ENCODE measurements around the gene CBARP. TPM values are rescaled to one million over a fixed set of nuclear protein-coding genes. Genes with fewer than 3 reads are reported as not detected.
"Not testable (repeated sequence)": the region's sequence is repeated elsewhere in the genome, so short reads cannot be mapped to it uniquely, and the experiment has no call there.

Gene CBARP
- polyA plus RNA-seq, 1 donor from 2014 or later = 18.2 TPM

- Histone ChIP-seq H4K20me1 (ENCODE audit: insufficient read depth) (peaks cover 11% of the 10 kb centered on the region), H3K9me2 (ENCODE audit: insufficient read depth, low read length) (no peaks in the 10 kb centered on the region), H3K27me3 (ENCODE audit: insufficient read depth, low read depth, low read length) (no peaks in the 10 kb centered on the region), H3K27ac (ENCODE audit: low read length) (no peak overlapping the region), H3K4me2 (ENCODE audit: low read length) (no peak overlapping the region), H3K9ac (ENCODE audit: low read length) (no peak overlapping the region), H3F3A (ENCODE audit: insufficient read depth, low read length, poor library complexity, severe bottlenecking) (no peaks in the 10 kb centered on the region), H3K36me3 (ENCODE audit: insufficient read depth, low read length) (no peaks in the 10 kb centered on the region), H3K4me3 (ENCODE audit: low read length) (no peak overlapping the region), H3K9me3 (ENCODE audit: low read length) (no peaks in the 10 kb centered on the region), H2AFZ (ENCODE audit: low read depth, low read length) (no peak overlapping the region), H3K79me2 (replicated peaks; ENCODE audit: insufficient read depth, low read length) (peaks cover 43% of the 10 kb centered on the region)
- no peak for TF ChIP-seq EP300 (conservative IDR thresholded peaks at IDR 0.05; ENCODE audit: poor library complexity, severe bottlenecking)
- no peak for TF ChIP-seq TAF1 (IDR thresholded peaks at IDR 0.05; ENCODE audit: low read depth)
- TF ChIP-seq REST (IDR thresholded peaks at IDR 0.05; ENCODE audit: borderline replicate concordance) = no peak
- TF ChIP-seq SMC3 (conservative IDR thresholded peaks at IDR 0.05; ENCODE audit: poor library complexity) = no peak
- TF ChIP-seq EZH2 (IDR thresholded peaks at IDR 0.05; ENCODE audit: borderline replicate concordance, insufficient read depth, low read length, poor library complexity, severe bottlenecking) = no peak
- no peak for TF ChIP-seq POLR2AphosphoS5 (IDR thresholded peaks at IDR 0.05)
- no peak for TF ChIP-seq RAD21 (conservative IDR thresholded peaks at IDR 0.05)
- TF ChIP-seq MXI1 (conservative IDR thresholded peaks at IDR 0.05; ENCODE audit: poor library complexity, severe bottlenecking) = no peak
- TF ChIP-seq, protein P1, sequence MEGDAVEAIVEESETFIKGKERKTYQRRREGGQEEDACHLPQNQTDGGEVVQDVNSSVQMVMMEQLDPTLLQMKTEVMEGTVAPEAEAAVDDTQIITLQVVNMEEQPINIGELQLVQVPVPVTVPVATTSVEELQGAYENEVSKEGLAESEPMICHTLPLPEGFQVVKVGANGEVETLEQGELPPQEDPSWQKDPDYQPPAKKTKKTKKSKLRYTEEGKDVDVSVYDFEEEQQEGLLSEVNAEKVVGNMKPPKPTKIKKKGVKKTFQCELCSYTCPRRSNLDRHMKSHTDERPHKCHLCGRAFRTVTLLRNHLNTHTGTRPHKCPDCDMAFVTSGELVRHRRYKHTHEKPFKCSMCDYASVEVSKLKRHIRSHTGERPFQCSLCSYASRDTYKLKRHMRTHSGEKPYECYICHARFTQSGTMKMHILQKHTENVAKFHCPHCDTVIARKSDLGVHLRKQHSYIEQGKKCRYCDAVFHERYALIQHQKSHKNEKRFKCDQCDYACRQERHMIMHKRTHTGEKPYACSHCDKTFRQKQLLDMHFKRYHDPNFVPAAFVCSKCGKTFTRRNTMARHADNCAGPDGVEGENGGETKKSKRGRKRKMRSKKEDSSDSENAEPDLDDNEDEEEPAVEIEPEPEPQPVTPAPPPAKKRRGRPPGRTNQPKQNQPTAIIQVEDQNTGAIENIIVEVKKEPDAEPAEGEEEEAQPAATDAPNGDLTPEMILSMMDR (IDR thresholded peaks at IDR 0.05; ENCODE audit: poor library complexity, severe bottlenecking) = no peak
Observed at GRCh38 chr19:1211494-1212234, 26.1 kb downstream of the CBARP start.

- no peaks in the 10 kb centered on the region for H3K36me3 ChIP-seq (ENCODE audit: insufficient read depth, low read length)
- H3K9me2 ChIP-seq (ENCODE audit: insufficient read depth, low read length) = no peaks in the 10 kb centered on the region
- H3K27ac ChIP-seq (ENCODE audit: low read length) = no peak overlapping the region
- H4K20me1 ChIP-seq (ENCODE audit: insufficient read depth) = peaks cover 11% of the 10 kb centered on the region
- no peak overlapping the region for H2AFZ ChIP-seq (ENCODE audit: low read depth, low read length)
- H3K9ac ChIP-seq (ENCODE audit: low read length) = no peak overlapping the region
- H3K9me3 ChIP-seq (ENCODE audit: low read length) = no peaks in the 10 kb centered on the region
- TF ChIP-seq REST (IDR thresholded peaks at IDR 0.05; ENCODE audit: borderline replicate concordance) = no peak
- TF ChIP-seq, protein P1 (IDR thresholded peaks at IDR 0.05; ENCODE audit: poor library complexity, severe bottlenecking) = no peak
- TF ChIP-seq EZH2 (IDR thresholded peaks at IDR 0.05; ENCODE audit: borderline replicate concordance, insufficient read depth, low read length, poor library complexity, severe bottlenecking) = no peak
- no peak for TF ChIP-seq MXI1 (conservative IDR thresholded peaks at IDR 0.05; ENCODE audit: poor library complexity, severe bottlenecking)
- TF ChIP-seq SMC3 (conservative IDR thresholded peaks at IDR 0.05; ENCODE audit: poor library complexity) = no peak
- no peak for TF ChIP-seq RAD21 (conservative IDR thresholded peaks at IDR 0.05)
- TF ChIP-seq POLR2AphosphoS5 (IDR thresholded peaks at IDR 0.05) = no peak
- no peak for TF ChIP-seq TAF1 (IDR thresholded peaks at IDR 0.05; ENCODE audit: low read depth)
- no peak for TF ChIP-seq EP300 (conservative IDR thresholded peaks at IDR 0.05; ENCODE audit: poor library complexity, severe bottlenecking)
- peaks cover 47% of the 10 kb centered on the region for H3K79me2 ChIP-seq (replicated peaks; ENCODE audit: insufficient read depth, low read length)
- H3K4me2 ChIP-seq (ENCODE audit: low read length) = no peak overlapping the region
- H3K4me3 ChIP-seq (ENCODE audit: low read length) = no peak overlapping the region
- H3F3A ChIP-seq (ENCODE audit: insufficient read depth, low read length, poor library complexity, severe bottlenecking) = no peaks in the 10 kb centered on the region
- H3K27me3 ChIP-seq (ENCODE audit: insufficient read depth, low read depth, low read length) = no peaks in the 10 kb centered on the region
Observed at GRCh38 chr19:1210227-1210538, 27.6 kb downstream of the CBARP start.

DNA sequence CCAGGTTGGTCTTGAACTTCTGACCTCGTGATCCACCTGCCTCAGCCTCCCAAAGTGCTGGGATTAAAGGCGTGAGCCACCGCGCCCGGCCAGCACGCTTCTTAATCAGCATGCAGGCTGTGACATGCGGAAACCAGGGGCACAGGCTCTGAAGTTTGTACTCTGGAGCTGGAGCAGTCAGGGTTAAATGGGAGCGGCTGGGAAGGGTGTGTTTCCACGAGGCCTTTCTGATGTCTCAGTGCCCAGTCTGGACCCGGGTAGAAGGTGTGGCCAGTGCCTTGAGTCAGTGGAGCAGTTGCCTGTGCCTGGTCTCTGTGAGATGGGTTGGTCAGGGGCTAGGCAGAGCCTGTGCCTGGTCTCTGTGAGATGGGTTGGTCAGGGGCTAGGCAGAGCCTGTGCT lies 29.0 kb downstream of the CBARP start:
- not testable (repeated sequence) for H3K9ac ChIP-seq (ENCODE audit: low read length); H3K36me3 ChIP-seq (ENCODE audit: insufficient read depth, low read length); H3K27ac ChIP-seq (ENCODE audit: low read length); H3F3A ChIP-seq (ENCODE audit: insufficient read depth, low read length, poor library complexity, severe bottlenecking); H3K27me3 ChIP-seq (ENCODE audit: insufficient read depth, low read depth, low read length); H3K9me3 ChIP-seq (ENCODE audit: low read length); H3K9me2 ChIP-seq (ENCODE audit: insufficient read depth, low read length); H3K4me3 ChIP-seq (ENCODE audit: low read length); H3K4me2 ChIP-seq (ENCODE audit: low read length); H2AFZ ChIP-seq (ENCODE audit: low read depth, low read length)
- Histone ChIP-seq H4K20me1 (ENCODE audit: insufficient read depth) (peaks cover 11% of the 10 kb centered on the region), H3K79me2 (replicated peaks; ENCODE audit: insufficient read depth, low read length) (peaks cover 44% of the 10 kb centered on the region)
